PC-3 (cell line): Measurements from ENCODE around the gene BBS12.
"Not testable (repeated sequence)": the region's sequence is repeated elsewhere in the genome, so short reads cannot be mapped to it uniquely, and the experiment has no call there.

ENCODE experiments used
- EZH2 ChIP-seq: fragments of 300-600 bp; sonication (generic); IDR thresholded peaks from one replicate; pipeline ENCODE4 v1.6.1; 2017; ENCODE audit warnings: antibody characterized with exemption, mild to moderate bottlenecking, low read length; ENCODE audit not compliant: unreplicated experiment
- EZH2phosphoT487 ChIP-seq: fragments of 300-600 bp; sonication (generic); IDR thresholded peaks from 2 replicates; pipeline ENCODE4 v1.6.1; 2018; ENCODE audit warnings: mild to moderate bottlenecking, antibody characterized with exemption, low read length, borderline replicate concordance
- TF ChIP-seq, protein P1 (sequence below): fragments of 300-600 bp; sonication (generic); conservative IDR thresholded peaks from 2 replicates; pipeline ENCODE4 v1.5.1; 2017; ENCODE audit warnings: antibody characterized with exemption, low read depth, mild to moderate bottlenecking, low read length

DNA sequence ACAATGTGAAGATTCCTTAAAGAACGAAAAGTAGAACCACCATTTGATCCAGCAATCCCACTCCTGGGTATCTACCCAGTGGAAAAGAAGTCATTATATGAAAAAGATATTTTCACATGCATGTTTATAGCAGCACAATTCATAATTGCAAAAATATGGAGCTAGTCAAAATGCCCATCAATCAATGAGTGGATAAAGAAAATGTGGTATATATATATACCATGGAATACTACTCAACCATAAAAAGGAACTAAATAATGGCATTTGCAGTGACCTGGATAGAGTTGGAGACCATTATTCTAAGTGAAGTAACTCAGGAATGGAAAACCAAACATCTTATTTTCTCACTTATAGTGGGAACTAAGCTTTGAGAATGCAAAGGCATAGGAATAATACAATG is 54.4 kb downstream of the BBS12 start:
- TF ChIP-seq, protein P1, sequence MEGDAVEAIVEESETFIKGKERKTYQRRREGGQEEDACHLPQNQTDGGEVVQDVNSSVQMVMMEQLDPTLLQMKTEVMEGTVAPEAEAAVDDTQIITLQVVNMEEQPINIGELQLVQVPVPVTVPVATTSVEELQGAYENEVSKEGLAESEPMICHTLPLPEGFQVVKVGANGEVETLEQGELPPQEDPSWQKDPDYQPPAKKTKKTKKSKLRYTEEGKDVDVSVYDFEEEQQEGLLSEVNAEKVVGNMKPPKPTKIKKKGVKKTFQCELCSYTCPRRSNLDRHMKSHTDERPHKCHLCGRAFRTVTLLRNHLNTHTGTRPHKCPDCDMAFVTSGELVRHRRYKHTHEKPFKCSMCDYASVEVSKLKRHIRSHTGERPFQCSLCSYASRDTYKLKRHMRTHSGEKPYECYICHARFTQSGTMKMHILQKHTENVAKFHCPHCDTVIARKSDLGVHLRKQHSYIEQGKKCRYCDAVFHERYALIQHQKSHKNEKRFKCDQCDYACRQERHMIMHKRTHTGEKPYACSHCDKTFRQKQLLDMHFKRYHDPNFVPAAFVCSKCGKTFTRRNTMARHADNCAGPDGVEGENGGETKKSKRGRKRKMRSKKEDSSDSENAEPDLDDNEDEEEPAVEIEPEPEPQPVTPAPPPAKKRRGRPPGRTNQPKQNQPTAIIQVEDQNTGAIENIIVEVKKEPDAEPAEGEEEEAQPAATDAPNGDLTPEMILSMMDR: not testable (repeated sequence)
- not testable (repeated sequence) for TF ChIP-seq EZH2, EZH2phosphoT487
